C1 segment of cervical spinal cord (tissue), 14 donors: ENCODE results near the gene IFITM1.
"Not testable (repeated sequence)": the region's sequence is repeated elsewhere in the genome, so short reads cannot be mapped to it uniquely, and the experiment has no call there.

Experiments
- DNase-seq, 14 donors: peaks; one replicate each; lab custom pipeline; 2025; lab: John Stamatoyannopoulos, UW

The IFITM1 gene

GRCh38 chr11:282630-283360, 31.0 kb upstream of the IFITM1 start:
- DNase-seq = no peak

- no peak for DNase-seq
Measured at GRCh38 chr11:283405-284104, 30.3 kb upstream of the IFITM1 start.

GRCh38 chr11:284105-285020, 29.5 kb upstream of the IFITM1 start:
- no peak for DNase-seq

GRCh38 chr11:285021-285893, 28.6 kb upstream of the IFITM1 start:
- DNase-seq = no peak

- DNase-seq = no peak
Measured at GRCh38 chr11:285894-286220, 28.0 kb upstream of the IFITM1 start.

GRCh38 chr11:286977-287820, 26.6 kb upstream of the IFITM1 start:
- not testable (repeated sequence) for DNase-seq

GRCh38 chr11:287821-288477, 25.9 kb upstream of the IFITM1 start:
- no peak for DNase-seq

- DNase-seq = peak in 1 of 14 donors; percentile 38
Measured at GRCh38 chr11:288478-289397, 25.1 kb upstream of the IFITM1 start, which contains the start of gene PGGHG. Gene PGGHG (plus strand): TSS chr11:289126. CDS start chr11:289817, 691 bp downstream.

GRCh38 chr11:289398-289711, 24.5 kb upstream of the IFITM1 start:
- no peak for DNase-seq

- DNase-seq = no peak
Measured at GRCh38 chr11:289712-290620, 23.9 kb upstream of the IFITM1 start.

GRCh38 chr11:290621-291231, 23.1 kb upstream of the IFITM1 start:
- no peak for DNase-seq

GRCh38 chr11:291281-292210, 22.3 kb upstream of the IFITM1 start:
- no peak for DNase-seq

GRCh38 chr11:292211-293121, 21.4 kb upstream of the IFITM1 start:
- DNase-seq = no peak

- DNase-seq = no peak
Measured at GRCh38 chr11:293271-293851, 20.5 kb upstream of the IFITM1 start.
